ENCODE results near the gene CMTM6.
"Not testable (repeated sequence)": the region's sequence is repeated elsewhere in the genome, so short reads cannot be mapped to it uniquely, and the experiment has no call there.

CMTM6 gene

GRCh38 chr3:32440611-32441350 lies 61.9 kb downstream of the CMTM6 start:
- no peak for DNase-seq

DNA sequence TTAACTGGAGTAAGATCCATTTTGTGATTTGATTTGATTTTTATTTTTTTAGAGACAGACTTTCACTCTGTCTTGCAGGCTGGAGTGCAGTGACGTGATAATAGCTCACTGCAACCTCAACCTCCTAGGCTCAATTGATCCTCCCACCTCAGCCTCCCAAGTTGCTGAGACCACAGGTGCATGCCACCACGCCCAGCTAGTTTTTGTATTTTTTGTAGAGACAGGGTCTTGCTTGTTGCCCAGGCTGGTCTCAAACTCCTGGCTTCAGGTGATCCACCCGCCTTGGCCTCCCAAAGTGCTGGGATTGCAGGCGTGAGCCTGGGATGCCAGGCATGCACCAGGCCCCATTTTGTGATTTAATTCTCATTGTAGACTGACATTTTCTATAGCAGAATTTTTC lies 63.2 kb downstream of the CMTM6 start:
- not testable (repeated sequence) for DNase-seq

- DNase-seq = no peak
These were observed 63.9 kb downstream of the CMTM6 start for GRCh38 chr3:32438596-32439344.

- DNase-seq = no peak
These were observed 64.8 kb downstream of the CMTM6 start for GRCh38 chr3:32437896-32438295.

DNA sequence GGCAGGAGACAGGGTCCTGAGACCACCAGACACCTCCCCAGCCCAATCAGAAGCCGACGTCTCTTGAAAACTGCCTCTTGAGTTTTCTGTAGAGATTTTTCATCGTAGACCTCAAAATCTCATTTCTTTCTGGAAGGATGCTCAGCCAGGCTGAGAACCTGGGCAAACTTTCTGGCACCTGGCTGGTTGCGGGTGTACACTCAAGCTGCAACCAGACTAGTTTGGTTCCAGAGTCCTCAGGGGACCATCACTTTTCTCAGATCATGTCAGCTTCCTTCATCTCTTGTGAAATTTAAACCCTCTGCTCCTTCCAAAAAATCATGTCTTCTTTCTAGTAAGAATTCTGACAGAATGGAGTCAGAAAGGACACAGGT lies 65.8 kb downstream of the CMTM6 start:
- DNase-seq = no peak

DNA sequence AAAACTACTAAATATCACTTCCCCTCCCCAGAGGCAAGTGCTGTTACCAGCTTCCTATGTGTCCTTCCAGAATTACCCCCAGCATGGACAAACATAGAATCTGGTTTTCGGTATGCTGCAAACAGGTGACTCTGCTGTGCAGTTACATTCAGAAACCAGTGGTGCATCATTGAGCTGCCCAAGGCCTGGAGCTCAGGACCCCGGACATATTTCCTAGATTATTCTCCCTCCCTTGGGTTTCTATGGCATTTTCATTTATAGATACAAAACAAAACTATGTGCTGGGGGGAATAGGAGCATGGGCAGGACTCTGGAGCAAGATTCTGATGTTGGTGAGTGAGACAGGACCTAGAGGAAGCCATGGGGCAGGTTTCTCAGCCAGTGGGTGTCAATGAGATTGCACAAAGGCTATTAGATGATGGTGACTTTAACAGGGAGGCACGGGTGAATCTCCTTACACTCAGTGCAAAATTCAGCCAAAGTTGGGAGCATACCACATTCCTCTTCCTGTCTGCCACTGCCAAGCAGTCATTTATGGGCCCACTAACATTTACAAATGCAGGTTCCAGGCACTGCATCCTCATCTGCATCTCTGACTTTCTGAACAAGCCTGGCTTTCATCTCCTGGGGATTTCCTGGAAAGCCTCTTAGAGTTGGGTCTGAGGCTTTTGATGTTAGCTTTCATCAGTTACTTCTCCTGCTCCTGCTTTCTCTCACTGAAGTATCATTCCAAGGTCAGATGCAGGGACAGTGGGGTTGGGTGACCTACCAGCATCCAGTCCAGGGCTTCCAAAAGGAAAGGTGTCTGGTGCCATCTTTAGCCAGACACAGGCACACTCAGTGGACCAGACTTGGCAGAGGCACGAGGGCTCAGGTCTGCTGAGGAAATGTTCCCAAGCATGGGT lies 66.5 kb downstream of the CMTM6 start:
- DNase-seq = no peak

- DNase-seq = no peak
These were observed 68.4 kb downstream of the CMTM6 start for GRCh38 chr3:32434206-32434605.

GRCh38 chr3:32432711-32433530 lies 69.7 kb downstream of the CMTM6 start:
- DNase-seq = no peak

DNA sequence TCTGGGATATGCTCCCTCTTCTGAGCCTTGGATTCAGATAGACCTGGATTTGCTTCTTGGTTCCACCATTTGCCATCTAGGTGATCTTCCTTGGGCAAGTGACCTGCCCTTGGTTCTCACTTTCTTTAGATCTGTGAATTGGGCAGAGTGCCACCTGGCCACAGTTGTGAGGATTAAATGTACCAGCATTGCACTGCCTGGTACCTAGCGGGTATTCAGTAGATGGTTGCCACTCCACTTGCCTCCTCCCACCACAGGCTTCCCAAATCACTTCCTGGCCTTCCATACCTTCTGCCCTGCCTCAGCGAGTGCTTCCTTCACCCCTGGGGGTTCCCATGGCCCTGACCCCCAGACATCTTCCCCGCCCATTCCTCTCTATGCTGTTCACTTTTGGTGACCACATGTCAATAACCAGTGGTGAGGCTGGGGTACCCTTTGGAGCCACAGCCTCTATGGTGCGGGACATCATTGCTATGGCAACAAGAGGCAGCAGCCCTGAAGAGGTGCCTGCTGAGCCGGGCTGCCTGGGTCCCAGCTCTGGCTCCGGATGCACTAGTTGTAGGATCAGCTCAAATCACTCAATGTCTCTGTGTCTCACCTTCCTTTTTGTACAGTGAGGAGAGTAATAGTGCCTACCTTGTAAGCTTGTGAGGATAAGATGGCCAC lies 70.5 kb downstream of the CMTM6 start:
- DNase-seq = no peak

- no peak for DNase-seq
These were observed 71.2 kb downstream of the CMTM6 start for GRCh38 chr3:32431481-32431880.
